ENCODE data around the gene TMEM131L. TPM values are rescaled to one million over a fixed set of nuclear protein-coding genes. Genes with fewer than 3 reads are reported as not detected.

Gene TMEM131L
- polyA plus RNA-seq, 1 donor (not counting 4 experiments of a cell fraction or from before 2014, with no cell fraction given), result 10.3 TPM

GRCh38 chr4:153555730-153556434 lies 89.7 kb downstream of the TMEM131L start:
- H3K27ac ChIP-seq (ENCODE audit: control insufficient read depth, insufficient read depth, low read length), result no peak overlapping the region
- H3K9ac ChIP-seq (ENCODE audit: control insufficient read depth, extremely low read depth, insufficient read depth, low read length), result no peak overlapping the region
- FAIRE-seq, result no peak
- no peaks in the 10 kb centered on the region for H4K20me1 ChIP-seq (ENCODE audit: control insufficient read depth, extremely low read depth, insufficient read depth, low read length)
- H2AFZ ChIP-seq (ENCODE audit: control insufficient read depth, low read length), result no peak overlapping the region
- no peaks in the 10 kb centered on the region for H3K4me1 ChIP-seq (ENCODE audit: control insufficient read depth, extremely low read depth, insufficient read depth, low read length)
- no peaks in the 10 kb centered on the region for H3K27me3 ChIP-seq (ENCODE audit: control insufficient read depth, extremely low read depth, insufficient read depth, low read length)
- DNase-seq (ENCODE audit: low read depth, low spot score), result no peak
- dilution Hi-C loops (cut with MboI; ENCODE audit: extremely low pct_ligation_motif_present, low sequenced_read_pairs), result no loop called here
- H3K79me2 ChIP-seq (ENCODE audit: control insufficient read depth, insufficient read depth, low read length), result no peaks in the 10 kb centered on the region
- H3K4me2 ChIP-seq (ENCODE audit: control insufficient read depth, extremely low read depth, insufficient read depth, low read depth, low read length), result no peak overlapping the region
- H3K9me3 ChIP-seq (ENCODE audit: control insufficient read depth, low read depth, low read length), result no peaks in the 10 kb centered on the region
- TF ChIP-seq EZH2 (IDR thresholded peaks at IDR 0.05; ENCODE audit: low read length), result no peak
- TF ChIP-seq CTCF (optimal IDR thresholded peaks at IDR 0.05 in 1 of 3, IDR thresholded peaks at IDR 0.05 in 1 of 3, conservative IDR thresholded peaks at IDR 0.05 in 1 of 3; ENCODE audit: extremely low read depth in 1 of 3, insufficient read depth in 2 of 3, low read length in 3 of 3), result no peak
- H3K4me3 ChIP-seq (ENCODE audit: control insufficient read depth in 2 of 3, extremely low read depth in 1 of 3, insufficient read depth in 2 of 3, low read depth in 1 of 3, low read length in 3 of 3), result no peak overlapping the region
- H3K36me3 ChIP-seq (ENCODE audit: control insufficient read depth in 2 of 2, extremely low read depth in 1 of 2, insufficient read depth in 2 of 2, low read length in 2 of 2), result peaks cover 3 to 6% of the 10 kb centered on the region in 2 experiments
- H3K9me1 ChIP-seq (ENCODE audit: control insufficient read depth, extremely low read depth, insufficient read depth, low read length), result no peaks in the 10 kb centered on the region

- H3K4me1 ChIP-seq (ENCODE audit: control insufficient read depth, extremely low read depth, insufficient read depth, low read length), result no peaks in the 10 kb centered on the region
- peaks cover 3 to 6% of the 10 kb centered on the region in 2 experiments for H3K36me3 ChIP-seq (ENCODE audit: control insufficient read depth in 2 of 2, extremely low read depth in 1 of 2, insufficient read depth in 2 of 2, low read length in 2 of 2)
- H3K79me2 ChIP-seq (ENCODE audit: control insufficient read depth, insufficient read depth, low read length), result no peaks in the 10 kb centered on the region
- H3K4me2 ChIP-seq (ENCODE audit: control insufficient read depth, extremely low read depth, insufficient read depth, low read depth, low read length), result no peak overlapping the region
- H2AFZ ChIP-seq (ENCODE audit: control insufficient read depth, low read length), result no peak overlapping the region
- no peak overlapping the region for H3K27ac ChIP-seq (ENCODE audit: control insufficient read depth, insufficient read depth, low read length)
- no peaks in the 10 kb centered on the region for H3K27me3 ChIP-seq (ENCODE audit: control insufficient read depth, extremely low read depth, insufficient read depth, low read length)
- H3K9ac ChIP-seq (ENCODE audit: control insufficient read depth, extremely low read depth, insufficient read depth, low read length), result no peak overlapping the region
- no peaks in the 10 kb centered on the region for H3K9me3 ChIP-seq (ENCODE audit: control insufficient read depth, low read depth, low read length)
- no peak for TF ChIP-seq CTCF (optimal IDR thresholded peaks at IDR 0.05 in 1 of 3, IDR thresholded peaks at IDR 0.05 in 1 of 3, conservative IDR thresholded peaks at IDR 0.05 in 1 of 3; ENCODE audit: extremely low read depth in 1 of 3, insufficient read depth in 2 of 3, low read length in 3 of 3)
- no peak for TF ChIP-seq EZH2 (IDR thresholded peaks at IDR 0.05; ENCODE audit: low read length)
- no peaks in the 10 kb centered on the region for H4K20me1 ChIP-seq (ENCODE audit: control insufficient read depth, extremely low read depth, insufficient read depth, low read length)
- no peak overlapping the region for H3K4me3 ChIP-seq (ENCODE audit: control insufficient read depth in 2 of 3, extremely low read depth in 1 of 3, insufficient read depth in 2 of 3, low read depth in 1 of 3, low read length in 3 of 3)
- no peaks in the 10 kb centered on the region for H3K9me1 ChIP-seq (ENCODE audit: control insufficient read depth, extremely low read depth, insufficient read depth, low read length)
- DNase-seq (ENCODE audit: low read depth, low spot score) (no peak), FAIRE-seq (no peak)
- dilution Hi-C loops (cut with MboI; ENCODE audit: extremely low pct_ligation_motif_present, low sequenced_read_pairs), result no loop called here
Observed at GRCh38 chr4:153556435-153556815, 90.3 kb downstream of the TMEM131L start.

Measured in keratinocyte (primary cell).